ENCODE results near the gene ATRN.
"Not testable (repeated sequence)": the region's sequence is repeated elsewhere in the genome, so short reads cannot be mapped to it uniquely, and the experiment has no call there.

The ATRN gene

DNA sequence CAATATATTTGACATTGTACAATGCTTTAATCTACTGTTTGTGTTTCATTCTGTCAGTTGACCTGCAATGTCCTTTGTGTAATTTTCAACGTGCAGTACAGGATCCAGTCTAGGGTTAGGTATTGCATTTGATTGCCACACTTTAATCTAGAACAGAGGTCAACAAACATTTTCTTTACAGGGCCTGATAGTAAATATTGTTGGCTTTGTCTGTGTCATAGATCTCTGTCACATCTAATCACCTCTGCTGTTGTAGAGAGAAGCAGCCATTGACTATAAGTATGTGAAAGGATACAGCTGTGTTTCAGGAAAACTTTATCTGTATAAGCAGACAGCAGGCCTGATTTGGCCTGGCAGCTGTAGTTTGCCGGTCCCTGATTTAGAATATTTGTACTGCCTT, 39.3 kb downstream of the ATRN start:
- no peak overlapping the region for H3K4me3 ChIP-seq (ENCODE audit: low read depth, low read length)
- H3K9me3 ChIP-seq (ENCODE audit: control insufficient read depth, insufficient read depth, low read depth, low read length): no peaks in the 10 kb centered on the region
- POLR2A ChIA-PET: no interaction called here
- peaks cover 3% of the 10 kb centered on the region; the same call in 1 of the 2 replicates for H3K4me1 ChIP-seq (ENCODE audit: control insufficient read depth, insufficient read depth, low read length)
- no peak for TF ChIP-seq ZNF544 (tag by site-specific recombination; IDR thresholded peaks at IDR 0.05)
- no peak for TF ChIP-seq ZNF16 (tag by site-specific recombination; IDR thresholded peaks at IDR 0.05; ENCODE audit: low read depth)
- no peak for TF ChIP-seq BCL11B (tag by site-specific recombination; IDR thresholded peaks at IDR 0.05; ENCODE audit: low read depth)
- TF ChIP-seq, protein P1, sequence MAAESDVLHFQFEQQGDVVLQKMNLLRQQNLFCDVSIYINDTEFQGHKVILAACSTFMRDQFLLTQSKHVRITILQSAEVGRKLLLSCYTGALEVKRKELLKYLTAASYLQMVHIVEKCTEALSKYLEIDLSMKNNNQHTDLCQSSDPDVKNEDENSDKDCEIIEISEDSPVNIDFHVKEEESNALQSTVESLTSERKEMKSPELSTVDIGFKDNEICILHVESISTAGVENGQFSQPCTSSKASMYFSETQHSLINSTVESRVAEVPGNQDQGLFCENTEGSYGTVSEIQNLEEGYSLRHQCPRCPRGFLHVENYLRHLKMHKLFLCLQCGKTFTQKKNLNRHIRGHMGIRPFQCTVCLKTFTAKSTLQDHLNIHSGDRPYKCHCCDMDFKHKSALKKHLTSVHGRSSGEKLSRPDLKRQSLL (tag by site-specific recombination; IDR thresholded peaks at IDR 0.05): no peak
- no peak for TF ChIP-seq ZNF623 (tag by site-specific recombination; IDR thresholded peaks at IDR 0.05)
- no peak for TF ChIP-seq ZNF513 (tag by site-specific recombination; IDR thresholded peaks at IDR 0.05)
- TF ChIP-seq ZNF184 (tag by site-specific recombination; IDR thresholded peaks at IDR 0.05): no peak
- no peak for TF ChIP-seq ZBTB20 (tag by site-specific recombination; IDR thresholded peaks at IDR 0.05)
- TF ChIP-seq FEZF1 (tag by site-specific recombination; IDR thresholded peaks at IDR 0.05): no peak
- TF ChIP-seq ZNF239 (tag by site-specific recombination; IDR thresholded peaks at IDR 0.05): no peak
- no peak for TF ChIP-seq ZNF571 (tag by site-specific recombination; IDR thresholded peaks at IDR 0.05)
- no peak for TF ChIP-seq ZNF174 (tag by site-specific recombination; IDR thresholded peaks at IDR 0.05)
- TF ChIP-seq, protein P2, sequence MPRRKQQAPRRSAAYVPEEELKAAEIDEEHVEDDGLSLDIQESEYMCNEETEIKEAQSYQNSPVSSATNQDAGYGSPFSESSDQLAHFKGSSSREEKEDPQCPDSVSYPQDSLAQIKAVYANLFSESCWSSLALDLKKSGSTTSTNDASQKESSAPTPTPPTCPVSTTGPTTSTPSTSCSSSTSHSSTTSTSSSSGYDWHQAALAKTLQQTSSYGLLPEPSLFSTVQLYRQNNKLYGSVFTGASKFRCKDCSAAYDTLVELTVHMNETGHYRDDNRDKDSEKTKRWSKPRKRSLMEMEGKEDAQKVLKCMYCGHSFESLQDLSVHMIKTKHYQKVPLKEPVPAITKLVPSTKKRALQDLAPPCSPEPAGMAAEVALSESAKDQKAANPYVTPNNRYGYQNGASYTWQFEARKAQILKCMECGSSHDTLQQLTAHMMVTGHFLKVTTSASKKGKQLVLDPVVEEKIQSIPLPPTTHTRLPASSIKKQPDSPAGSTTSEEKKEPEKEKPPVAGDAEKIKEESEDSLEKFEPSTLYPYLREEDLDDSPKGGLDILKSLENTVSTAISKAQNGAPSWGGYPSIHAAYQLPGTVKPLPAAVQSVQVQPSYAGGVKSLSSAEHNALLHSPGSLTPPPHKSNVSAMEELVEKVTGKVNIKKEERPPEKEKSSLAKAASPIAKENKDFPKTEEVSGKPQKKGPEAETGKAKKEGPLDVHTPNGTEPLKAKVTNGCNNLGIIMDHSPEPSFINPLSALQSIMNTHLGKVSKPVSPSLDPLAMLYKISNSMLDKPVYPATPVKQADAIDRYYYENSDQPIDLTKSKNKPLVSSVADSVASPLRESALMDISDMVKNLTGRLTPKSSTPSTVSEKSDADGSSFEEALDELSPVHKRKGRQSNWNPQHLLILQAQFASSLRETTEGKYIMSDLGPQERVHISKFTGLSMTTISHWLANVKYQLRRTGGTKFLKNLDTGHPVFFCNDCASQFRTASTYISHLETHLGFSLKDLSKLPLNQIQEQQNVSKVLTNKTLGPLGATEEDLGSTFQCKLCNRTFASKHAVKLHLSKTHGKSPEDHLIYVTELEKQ (tag by site-specific recombination; IDR thresholded peaks at IDR 0.05; ENCODE audit: borderline replicate concordance): no peak
- no peak for TF ChIP-seq RBAK (tag by site-specific recombination; IDR thresholded peaks at IDR 0.05)
- no peak for TF ChIP-seq ZNF626 (tag by site-specific recombination; IDR thresholded peaks at IDR 0.05)
- CTCF ChIA-PET: no interaction called here
- no peak overlapping the region for H3K27ac ChIP-seq (ENCODE audit: extremely low read depth, low read depth, low read length)
- H3K36me3 ChIP-seq (ENCODE audit: control insufficient read depth in 2 of 2, insufficient read depth in 1 of 2, low read length in 2 of 2): no peaks in the 10 kb centered on the region; a peak in 1 of 3 replicates

GRCh38 chr20:3512239-3512638, 41.4 kb downstream of the ATRN start:
- H3K36me3 ChIP-seq (ENCODE audit: control insufficient read depth in 2 of 2, insufficient read depth in 1 of 2, low read length in 2 of 2); H3K9me3 ChIP-seq (ENCODE audit: control insufficient read depth, insufficient read depth, low read depth, low read length); H3K27ac ChIP-seq (ENCODE audit: extremely low read depth, low read depth, low read length); H3K4me1 ChIP-seq (ENCODE audit: control insufficient read depth, insufficient read depth, low read length); POLR2A ChIA-PET; H3K4me3 ChIP-seq (ENCODE audit: low read depth, low read length): not testable (repeated sequence)
- TF ChIP-seq ZNF146 (tag by site-specific recombination; IDR thresholded peaks at IDR 0.05): peak; percentile 92
- peak; percentile 80; the same call in 1 of the 2 replicates for TF ChIP-seq ZNF280D (tag by site-specific recombination; IDR thresholded peaks at IDR 0.05)
- CTCF ChIA-PET: interaction anchor here (0.6 kb wide), 1 partner anchor 474 kb away, joined by 4 read pairs; no protein-coding TSS in a partner anchor
